SKM-1 treated with dmso at 0.1 percent for 144 hours (cell line): ENCODE data around the gene C12orf57.

Experiments used
- DNase-seq: peaks from one replicate; lab custom pipeline; 2025; ENCODE audit not compliant: unreplicated experiment; lab: John Stamatoyannopoulos, UW

C12orf57 gene

GRCh38 chr12:6952121-6952862 is 8.5 kb downstream of the C12orf57 start:
- DNase-seq, result no peak

DNA sequence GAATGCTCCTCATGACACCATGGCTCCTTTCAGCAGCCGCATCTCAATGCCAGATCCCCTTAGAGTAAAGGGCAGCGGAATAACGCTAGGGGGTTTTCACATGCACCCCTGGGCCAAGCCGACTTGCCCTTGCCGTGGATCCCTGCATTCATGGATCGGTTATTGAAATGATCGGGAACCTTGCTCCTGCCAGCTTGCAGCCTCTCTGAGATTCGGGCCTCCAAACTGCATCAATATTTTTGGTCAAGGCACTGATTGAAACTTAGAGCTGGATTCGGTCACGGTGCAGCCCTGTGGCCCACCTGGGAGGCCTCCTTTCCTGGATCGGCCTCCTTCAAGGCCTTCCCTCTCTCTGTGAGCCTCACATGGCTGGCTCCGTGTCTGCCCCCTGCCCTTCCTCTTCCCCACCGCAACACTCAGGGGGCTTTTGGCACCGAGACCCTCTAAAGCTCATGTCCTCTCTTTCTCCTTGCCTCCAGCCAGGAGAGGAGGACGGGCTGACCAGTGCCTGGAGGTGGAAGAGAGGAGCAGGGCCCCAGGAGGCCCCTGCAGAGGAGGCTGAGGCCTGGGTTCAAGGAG is 9.1 kb downstream of the C12orf57 start:
- DNase-seq, result no peak

DNA sequence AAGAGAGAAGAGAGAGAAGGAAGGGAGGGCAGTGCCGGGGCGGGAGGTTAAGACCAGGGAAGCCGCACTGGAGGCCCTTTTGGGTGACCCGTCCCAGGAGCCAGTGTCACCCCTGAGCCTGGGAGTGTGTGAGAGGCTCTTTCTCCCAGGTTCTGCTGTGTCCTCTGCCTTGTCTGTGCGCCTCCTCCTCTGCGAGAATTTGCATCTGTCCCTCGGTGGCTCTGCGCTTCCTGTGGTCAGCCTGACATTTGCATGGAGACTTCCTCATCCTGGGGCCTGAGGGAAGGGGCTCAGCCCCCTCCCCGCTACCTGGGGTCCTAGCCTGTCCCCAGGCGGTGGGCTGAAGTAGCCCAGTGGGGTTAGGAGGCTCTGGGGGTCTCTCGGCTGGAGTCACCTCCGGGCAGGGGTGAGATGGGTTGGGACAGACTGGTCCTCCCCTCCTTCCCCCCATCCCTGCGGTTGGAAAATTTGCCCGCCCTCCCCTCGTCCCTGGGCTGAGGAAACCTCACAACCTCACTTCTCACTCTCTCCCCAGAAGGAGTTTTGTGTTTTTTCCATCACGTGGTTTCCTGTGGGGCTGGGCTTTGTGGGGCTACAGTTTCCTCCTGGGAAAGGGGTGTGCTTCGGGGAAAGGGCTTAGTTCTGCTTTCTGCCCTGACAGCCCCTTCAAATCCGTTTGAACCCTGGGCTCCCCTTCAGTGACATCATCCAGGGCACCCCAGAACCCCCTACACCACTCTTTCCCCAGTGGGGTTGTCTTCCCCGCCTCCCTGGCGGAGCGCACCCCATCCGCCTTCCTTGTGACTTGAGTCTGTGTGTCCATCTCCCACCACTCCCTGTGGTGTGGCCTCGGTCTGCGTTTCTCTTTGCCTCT is 9.9 kb downstream of the C12orf57 start:
- peak; percentile 81 for DNase-seq

DNA sequence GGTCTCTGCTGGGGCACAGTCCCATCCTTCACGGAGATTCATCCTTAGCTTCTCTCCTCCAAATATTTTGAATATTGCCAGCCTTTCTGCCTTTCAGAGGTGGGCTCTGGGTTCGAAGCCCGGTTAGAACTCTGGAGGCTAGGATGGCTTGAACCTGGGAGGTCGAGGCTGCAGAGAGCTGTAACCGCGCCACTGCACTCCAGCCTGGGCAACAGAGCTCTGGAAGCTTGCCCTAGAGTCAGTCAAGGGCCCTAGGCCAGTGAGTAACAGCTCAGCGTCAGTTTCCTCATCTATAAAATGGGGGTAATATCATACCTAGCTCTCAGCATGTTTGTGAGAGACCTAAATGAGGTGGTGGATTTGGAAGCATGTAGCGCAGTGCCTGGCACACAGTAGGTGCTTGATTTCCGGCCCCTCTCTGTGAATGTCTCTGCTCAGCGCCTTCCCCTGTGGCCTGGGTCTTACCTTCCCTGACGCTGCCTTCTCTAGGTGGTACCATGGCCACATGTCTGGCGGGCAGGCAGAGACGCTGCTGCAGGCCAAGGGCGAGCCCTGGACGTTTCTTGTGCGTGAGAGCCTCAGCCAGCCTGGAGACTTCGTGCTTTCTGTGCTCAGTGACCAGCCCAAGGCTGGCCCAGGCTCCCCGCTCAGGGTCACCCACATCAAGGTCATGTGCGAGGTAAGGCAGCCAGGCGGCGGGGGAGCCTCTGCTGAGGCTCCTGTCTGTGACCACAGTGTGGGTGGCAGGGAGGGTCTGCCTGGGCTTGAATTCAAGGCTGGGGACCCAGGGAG is 10.7 kb downstream of the C12orf57 start:
- no peak for DNase-seq

GRCh38 chr12:6955108-6956020 is 11.5 kb downstream of the C12orf57 start:
- no peak for DNase-seq

DNA sequence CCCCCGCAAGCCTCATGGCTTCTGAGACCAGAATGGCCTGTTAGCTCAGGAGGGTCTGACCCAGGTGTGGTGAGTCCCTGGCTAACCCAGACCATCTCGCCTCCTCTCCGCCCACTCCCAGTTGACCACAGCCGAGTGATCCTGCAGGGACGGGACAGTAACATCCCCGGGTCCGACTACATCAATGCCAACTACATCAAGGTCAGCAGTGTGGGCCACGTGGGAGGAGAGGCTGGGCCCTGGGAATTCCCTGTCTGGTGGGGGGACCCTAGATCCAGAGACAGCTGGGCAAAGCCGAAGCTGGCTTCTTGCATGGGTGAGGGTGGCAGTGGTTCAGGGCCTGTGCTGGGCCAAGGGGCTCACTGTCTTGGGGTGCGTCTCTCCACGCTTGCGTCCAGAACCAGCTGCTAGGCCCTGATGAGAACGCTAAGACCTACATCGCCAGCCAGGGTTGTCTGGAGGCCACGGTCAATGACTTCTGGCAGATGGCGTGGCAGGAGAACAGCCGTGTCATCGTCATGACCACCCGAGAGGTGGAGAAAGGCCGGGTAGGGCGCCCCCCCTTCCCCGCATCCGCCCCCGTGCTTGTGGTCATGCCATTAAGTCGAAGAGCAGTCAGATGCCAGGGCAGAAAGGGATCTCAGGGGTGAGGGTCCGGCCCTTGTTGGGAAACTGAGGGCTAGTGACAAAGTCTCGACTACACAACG is 12.4 kb downstream of the C12orf57 start:
- DNase-seq, result no peak

- no peak for DNase-seq
These were observed 13.4 kb downstream of the C12orf57 start for GRCh38 chr12:6957151-6957701.

DNA sequence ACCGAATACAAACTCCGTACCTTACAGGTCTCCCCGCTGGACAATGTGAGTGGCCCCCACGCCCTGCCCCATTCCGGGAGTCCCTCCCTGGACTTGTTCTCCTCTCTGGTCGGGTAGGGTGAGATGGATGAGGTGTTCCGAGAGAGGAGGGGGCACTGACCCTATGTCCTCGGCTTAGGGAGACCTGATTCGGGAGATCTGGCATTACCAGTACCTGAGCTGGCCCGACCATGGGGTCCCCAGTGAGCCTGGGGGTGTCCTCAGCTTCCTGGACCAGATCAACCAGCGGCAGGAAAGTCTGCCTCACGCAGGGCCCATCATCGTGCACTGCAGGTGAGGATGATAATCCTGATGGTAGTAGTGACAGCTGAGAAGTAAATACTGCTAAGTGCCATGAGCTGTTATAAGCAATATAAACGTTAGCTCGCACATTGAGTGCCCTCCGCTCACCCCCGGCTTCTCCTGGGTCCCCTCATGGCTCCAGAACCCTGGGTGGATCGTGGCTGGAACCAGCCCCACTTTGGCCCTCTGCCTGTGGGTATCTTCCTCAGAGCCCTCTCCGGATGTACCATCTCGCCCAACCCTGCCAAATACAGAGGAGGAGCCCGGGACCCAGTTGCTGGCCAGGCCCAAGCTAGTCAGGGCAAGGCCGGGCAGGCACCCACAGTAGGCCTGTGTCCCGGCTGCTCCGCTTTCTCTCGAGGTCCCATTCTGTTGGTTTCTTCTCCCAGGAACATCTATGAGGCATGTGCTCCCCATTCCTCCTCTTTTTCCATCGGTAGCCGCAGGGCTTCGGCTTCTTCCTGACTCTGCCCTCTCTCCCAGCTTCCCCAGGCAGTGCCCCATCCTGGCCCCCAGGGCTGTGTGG is 14.2 kb downstream of the C12orf57 start:
- no peak for DNase-seq

DNA sequence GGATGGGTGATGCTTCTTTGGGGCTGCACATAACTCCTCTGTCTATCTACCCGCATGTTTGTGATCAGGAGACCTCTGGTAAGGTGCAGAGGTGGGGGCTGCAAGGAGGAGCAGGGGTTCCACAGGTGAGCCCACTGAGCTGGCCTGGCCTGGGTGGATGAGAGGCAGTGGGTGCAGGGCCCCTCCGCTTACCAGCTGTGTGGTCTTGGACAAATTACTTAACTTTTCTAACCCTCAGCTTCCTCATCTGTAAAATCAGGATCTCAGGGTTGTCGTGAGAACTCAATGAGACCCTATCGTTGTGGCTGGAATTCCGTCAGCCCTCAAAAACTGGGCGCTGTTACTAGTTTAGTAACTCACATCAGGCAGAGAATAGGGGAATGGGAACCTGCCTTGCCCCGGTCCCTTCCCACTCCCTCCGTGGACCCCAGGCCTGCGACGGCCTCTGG is 14.8 kb downstream of the C12orf57 start:
- DNase-seq, result no peak

DNA sequence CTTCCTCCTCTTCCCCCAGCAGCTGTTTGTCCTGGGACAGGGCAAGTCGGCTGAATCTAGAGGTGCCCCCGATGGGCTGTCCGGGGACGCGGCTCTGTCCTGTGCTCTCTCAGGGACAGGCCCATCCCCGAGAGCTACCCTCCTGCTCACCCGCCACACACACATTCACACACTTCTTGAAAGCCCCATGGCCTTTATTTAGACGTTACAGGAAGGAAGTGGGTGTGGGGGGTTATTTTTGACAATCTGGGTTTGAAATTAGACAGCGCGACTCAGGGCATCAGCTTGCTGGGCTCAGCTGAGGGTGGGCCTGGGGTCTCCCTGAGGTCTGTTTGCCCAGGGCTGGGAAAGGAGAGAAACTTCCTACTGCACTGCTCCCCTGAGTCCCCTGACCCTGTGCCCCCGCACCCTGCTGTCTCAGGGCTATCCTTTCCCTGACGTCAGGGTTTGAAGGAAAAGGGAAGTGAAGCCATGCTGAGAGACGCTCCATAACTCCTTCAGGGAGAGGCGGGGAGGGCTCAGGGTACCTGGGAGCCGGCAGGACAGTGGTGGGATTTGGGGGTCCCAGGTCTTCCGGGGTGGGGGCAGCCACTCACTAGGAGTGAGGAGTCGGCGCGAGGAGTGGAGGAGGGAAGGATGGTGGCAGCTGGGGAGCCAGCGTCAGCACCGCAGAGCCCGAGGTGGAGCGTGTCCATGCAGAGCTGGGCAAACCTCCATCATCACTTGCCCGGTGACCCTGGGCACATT is 15.4 kb downstream of the C12orf57 start:
- DNase-seq, result peak; percentile 29

- DNase-seq, result no peak
These were observed 16.2 kb downstream of the C12orf57 start for GRCh38 chr12:6959805-6960592.

- no peak for DNase-seq
These were observed 16.9 kb downstream of the C12orf57 start for GRCh38 chr12:6960593-6961277.

- DNase-seq, result no peak
These were observed 17.5 kb downstream of the C12orf57 start for GRCh38 chr12:6961278-6961694.

- DNase-seq, result no peak
These were observed 18.0 kb downstream of the C12orf57 start for GRCh38 chr12:6961695-6962284.

DNA sequence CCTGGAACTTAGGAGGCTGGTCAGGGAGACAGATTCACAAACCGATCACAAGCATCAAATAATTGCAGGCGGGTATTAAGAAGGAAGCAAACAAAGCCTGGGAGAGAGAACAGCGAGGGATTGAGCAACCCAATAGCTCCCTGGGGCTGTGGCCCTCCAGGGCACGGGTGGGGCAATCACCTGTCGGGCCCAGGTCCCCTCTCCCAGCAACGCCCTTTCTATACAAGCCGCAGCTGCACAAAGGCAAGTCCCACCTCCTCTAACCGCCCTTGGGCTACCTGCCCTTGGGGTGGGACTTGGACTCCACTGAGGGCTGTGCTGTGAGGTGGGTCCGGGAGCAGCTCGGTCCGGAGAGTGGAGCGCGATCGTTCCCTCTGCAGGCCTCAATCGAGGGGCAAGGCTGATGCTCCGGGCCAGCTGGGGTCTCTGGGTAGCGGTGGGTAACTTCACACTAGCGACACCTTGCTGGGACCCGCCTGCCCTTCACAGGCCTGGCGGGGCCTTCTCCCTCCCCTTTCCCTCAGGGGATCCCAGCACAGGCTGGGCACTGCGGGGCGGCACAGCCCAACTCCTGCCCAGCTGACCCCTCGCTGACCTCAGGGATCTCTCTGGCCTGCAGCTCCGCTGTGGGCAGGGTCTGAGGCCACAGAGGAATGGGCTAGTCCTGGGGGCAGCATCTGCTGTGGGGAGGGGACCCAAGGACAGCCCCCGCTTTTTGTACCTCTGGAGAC is 18.6 kb downstream of the C12orf57 start:
- no peak for DNase-seq
